Lower leg skin (tissue), 3 donors: ENCODE results near the gene LCN9.

Source experiments
- POLR2A ChIP-seq, 2 donors: fragments of 450-650 bp; IDR thresholded peaks; one replicate each; pipeline ENCODE4 v1.6.1; 2016 to 2017; ENCODE audit warnings: antibody characterized with exemption in 2 of 2, mild to moderate bottlenecking in 1 of 2, moderate library complexity in 1 of 2
- TF ChIP-seq, protein P1 (sequence below), 3 donors: fragments of 450-650 bp; IDR thresholded peaks; one replicate each; pipeline ENCODE4 v1.5.1; 2016; ENCODE audit warnings: antibody characterized with exemption in 3 of 3, mild to moderate bottlenecking in 3 of 3, moderate library complexity in 2 of 3

DNA sequence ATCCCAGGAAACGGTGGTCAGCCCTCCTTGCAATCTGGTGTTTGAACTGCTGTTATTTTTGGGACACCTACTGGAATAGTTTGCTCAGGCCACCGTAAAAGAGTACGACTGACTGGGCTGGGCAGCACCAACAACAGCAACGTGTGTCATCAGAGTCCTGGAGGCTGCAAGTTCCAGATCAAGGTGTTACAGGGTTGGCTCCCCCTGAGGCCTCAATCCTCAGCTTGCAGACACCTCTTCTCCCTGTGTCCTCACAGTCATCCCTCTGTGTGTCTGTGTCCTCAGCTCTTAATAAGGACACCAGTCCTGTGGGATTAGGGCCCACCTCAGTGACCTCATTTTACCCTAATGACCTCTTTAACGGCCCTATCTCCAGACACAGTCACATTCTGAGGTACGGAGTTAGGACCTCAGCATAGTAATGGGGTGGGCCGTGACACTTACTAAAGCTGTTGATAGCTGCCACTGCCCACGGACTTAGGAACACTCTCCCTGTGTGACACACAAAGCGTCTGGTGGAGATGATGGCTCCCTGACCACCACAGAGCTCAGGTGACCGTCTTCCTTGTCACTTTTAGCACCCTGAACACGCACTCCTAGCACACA is 40.6 kb upstream of the LCN9 start:
- TF ChIP-seq, protein P1, sequence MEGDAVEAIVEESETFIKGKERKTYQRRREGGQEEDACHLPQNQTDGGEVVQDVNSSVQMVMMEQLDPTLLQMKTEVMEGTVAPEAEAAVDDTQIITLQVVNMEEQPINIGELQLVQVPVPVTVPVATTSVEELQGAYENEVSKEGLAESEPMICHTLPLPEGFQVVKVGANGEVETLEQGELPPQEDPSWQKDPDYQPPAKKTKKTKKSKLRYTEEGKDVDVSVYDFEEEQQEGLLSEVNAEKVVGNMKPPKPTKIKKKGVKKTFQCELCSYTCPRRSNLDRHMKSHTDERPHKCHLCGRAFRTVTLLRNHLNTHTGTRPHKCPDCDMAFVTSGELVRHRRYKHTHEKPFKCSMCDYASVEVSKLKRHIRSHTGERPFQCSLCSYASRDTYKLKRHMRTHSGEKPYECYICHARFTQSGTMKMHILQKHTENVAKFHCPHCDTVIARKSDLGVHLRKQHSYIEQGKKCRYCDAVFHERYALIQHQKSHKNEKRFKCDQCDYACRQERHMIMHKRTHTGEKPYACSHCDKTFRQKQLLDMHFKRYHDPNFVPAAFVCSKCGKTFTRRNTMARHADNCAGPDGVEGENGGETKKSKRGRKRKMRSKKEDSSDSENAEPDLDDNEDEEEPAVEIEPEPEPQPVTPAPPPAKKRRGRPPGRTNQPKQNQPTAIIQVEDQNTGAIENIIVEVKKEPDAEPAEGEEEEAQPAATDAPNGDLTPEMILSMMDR (IDR thresholded peaks at IDR 0.05) = no peak
- TF ChIP-seq POLR2A (IDR thresholded peaks at IDR 0.05) = no peak
